ENCODE data around the gene GDPGP1.
"Not testable (repeated sequence)": the region's sequence is repeated elsewhere in the genome, so short reads cannot be mapped to it uniquely, and the experiment has no call there.

Gene GDPGP1

GRCh38 chr15:90225504-90226234 lies 8.3 kb upstream of the GDPGP1 start:
- DNase-seq (ENCODE audit: low read depth): no peak

- no peak for DNase-seq (ENCODE audit: low read depth)
These were observed 6.7 kb upstream of the GDPGP1 start for GRCh38 chr15:90227336-90227735.

- DNase-seq (ENCODE audit: low read depth): no peak
These were observed 5.9 kb upstream of the GDPGP1 start for GRCh38 chr15:90227816-90228772.

- no peak for DNase-seq (ENCODE audit: low read depth)
These were observed 5.0 kb upstream of the GDPGP1 start for GRCh38 chr15:90228960-90229359.

GRCh38 chr15:90230071-90230494 lies 3.9 kb upstream of the GDPGP1 start:
- no peak for DNase-seq (ENCODE audit: low read depth)

- no peak for DNase-seq (ENCODE audit: low read depth)
These were observed 3.4 kb upstream of the GDPGP1 start for GRCh38 chr15:90230610-90231009.

DNA sequence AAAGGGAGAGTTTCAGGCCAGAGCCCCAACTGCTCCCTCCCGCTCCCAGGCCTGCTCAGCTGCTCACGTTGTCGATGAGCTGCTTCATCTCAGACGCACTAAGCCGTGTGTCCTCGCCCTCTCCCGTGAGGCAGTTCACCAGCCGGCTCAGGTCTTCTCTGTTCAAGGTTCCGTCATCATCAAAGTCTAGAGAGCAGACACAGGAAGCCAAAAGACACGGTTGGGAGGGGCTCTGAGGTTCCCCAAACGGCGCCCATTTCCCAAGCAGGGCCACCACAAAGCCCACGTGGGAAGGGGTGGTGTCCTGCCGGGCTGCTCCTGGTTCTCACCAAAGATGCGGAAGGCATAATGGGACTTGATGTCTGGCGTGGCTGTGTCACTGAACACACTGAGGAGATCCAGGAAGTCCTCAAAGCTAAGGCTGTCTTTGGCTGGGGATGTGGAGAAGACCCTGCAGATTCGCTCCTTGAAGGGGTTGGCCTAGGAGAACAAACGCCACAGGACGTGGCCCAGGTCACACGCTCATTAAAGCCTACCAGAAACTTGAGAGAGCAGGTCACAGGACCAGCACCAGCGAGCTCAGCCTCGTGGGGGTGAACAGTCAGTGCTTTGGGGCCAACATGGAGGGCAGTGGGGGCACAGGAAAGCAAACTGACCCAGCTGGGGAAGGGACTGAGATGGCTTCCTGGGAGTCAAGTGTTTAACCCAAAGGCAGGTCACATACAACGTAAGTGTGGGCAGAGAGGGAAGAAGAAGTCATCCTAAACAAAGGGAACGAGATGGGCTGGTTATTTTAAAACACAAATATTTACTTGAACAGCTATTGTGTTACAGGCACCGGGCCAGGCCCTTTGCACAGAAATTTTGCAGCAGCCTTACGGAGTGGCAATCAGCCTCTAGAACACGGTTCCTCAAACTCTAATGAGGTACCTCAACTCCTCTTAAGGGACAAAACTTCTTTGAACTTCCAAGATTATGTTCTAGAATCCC lies 2.7 kb upstream of the GDPGP1 start:
- peak; percentile 56 for DNase-seq (ENCODE audit: low read depth)

DNA sequence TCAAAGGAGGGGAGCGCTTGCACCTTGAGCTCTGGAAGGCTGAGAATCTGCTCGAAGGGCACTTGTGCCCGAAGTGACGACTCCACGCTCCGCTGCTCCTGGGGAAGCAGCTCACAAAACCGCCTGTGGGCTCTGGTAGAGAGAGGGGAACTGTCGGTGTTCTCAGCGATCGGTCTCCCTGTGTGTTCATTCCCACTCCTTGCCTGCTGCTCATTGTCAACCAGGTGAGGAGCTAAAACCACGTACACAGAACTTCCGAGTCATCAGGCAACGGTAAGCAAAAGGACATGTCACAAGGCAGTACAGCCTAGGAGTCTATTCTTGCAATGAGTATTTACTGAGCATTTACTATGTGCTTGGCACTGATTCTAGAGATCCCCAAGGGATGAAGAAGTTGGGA lies 1.8 kb upstream of the GDPGP1 start:
- DNase-seq (ENCODE audit: low read depth): no peak

- no peak for DNase-seq (ENCODE audit: low read depth)
These were observed 1.0 kb upstream of the GDPGP1 start for GRCh38 chr15:90232941-90233386.

- DNase-seq (ENCODE audit: low read depth): peak; percentile 36
These were observed 468 bp upstream of the GDPGP1 start, which contains the start of gene CIB1 for GRCh38 chr15:90233387-90234095. Gene CIB1, minus strand, starts transcription at chr15:90233941. Its CDS starts 56 bp downstream, at chr15:90233885.

DNA sequence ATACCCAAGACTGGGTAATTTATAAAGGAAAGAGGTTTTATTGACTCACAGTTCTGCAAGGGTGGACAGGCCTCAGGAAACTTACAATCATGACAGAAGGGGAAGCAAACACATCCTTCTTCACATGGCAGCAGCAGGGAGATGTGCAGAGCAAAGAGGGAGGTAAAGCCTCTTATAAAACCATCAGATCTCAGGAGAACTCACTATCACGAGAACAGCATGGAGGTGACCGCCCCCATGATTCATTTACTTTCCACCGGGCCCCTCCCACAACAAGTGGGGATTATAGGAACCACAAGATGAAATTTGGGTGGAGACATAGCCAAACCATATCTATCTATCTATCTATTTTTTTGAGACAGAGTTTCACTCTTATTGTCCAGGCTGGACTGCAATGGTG lies 5.4 kb downstream of the GDPGP1 start:
- no peak for DNase-seq (ENCODE audit: low read depth)

- DNase-seq (ENCODE audit: low read depth): no peak
These were observed 6.8 kb downstream of the GDPGP1 start for GRCh38 chr15:90240856-90241255.

- DNase-seq (ENCODE audit: low read depth): no peak
These were observed 7.6 kb downstream of the GDPGP1 start for GRCh38 chr15:90241343-90242192.

GRCh38 chr15:90243943-90244639 lies 10.1 kb downstream of the GDPGP1 start:
- DNase-seq (ENCODE audit: low read depth): no peak

DNA sequence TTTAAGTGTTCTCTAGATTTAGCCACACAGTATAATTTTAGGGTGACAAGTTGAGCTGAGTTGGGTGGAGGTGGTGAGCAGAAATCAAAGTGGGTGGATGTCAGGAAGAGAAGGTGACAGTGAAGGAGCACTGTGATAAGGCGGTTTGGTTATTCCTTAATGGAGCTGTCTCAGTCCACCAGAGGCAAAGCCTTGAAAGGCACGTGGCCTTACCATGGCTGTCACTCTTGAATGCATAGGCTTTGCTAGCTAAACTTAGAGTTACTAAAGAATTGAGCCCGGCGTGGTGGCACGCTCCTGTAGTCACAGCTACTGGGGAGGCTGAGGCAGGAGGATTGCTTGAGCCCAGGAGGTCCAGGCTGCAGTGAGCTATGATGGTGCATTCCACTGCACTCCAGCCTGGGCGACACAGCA lies 14.8 kb downstream of the GDPGP1 start:
- DNase-seq (ENCODE audit: low read depth): no peak

DNA sequence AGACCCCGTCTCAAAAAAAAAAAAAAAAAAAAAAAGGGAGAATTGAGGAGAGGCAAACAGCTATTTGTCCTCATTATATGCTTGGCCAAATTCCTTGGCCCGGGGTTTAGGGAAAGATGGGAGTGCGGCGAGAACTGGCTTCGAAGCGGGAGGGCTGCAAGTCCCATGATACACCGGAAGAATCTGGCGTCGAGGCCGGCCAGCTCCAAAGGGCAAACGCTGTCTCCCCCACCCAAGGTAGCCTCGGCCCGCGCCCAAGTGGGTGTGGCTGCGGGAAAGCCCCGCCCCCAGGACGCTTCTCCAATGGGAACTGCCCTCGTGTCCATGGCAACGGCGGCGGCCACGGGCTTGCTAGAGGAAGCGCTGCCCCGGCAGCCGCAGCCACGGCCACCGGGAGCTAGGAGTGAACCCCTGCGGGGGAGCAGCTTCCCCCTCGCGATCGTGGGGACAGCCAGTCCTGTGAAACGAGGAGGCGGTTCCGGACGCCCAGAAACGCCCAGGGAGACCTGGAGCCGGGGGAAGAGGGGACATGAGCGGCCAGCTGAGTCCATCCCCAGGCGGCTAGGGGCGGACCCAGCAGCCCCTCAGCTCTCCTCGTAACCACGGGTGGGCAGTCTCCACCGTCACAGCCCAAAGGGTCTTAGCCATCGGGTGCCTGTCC lies 15.3 kb downstream of the GDPGP1 start, which contains the start of gene TTLL13:
Gene TTLL13 (plus strand): TSS at position 354 of the 661 bp plus-strand sequence. CDS start 1,075 bp downstream, outside the sequence.
- peak; percentile 45 for DNase-seq (ENCODE audit: low read depth)

DNA sequence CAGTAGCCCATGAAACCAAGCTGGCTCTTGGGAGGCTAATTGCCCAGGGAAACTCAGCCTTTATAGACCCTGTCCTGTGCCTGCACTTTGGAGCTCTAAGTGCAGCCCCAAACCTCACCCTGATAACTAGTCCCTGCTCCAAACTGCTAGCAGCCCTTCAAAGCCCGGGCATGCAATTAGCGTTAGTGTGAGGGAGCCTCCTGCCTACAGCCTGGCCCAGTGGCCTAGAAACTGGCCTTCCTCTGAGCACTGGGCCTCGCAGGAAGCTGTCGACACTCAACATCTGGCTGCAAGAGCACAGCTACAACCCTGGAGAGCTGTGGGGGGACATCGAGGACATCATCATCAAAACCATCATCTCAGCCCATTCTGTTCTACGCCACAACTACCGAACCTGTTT lies 23.8 kb downstream of the GDPGP1 start:
- no peak for DNase-seq (ENCODE audit: low read depth)

- DNase-seq (ENCODE audit: low read depth): no peak
These were observed 25.5 kb downstream of the GDPGP1 start for GRCh38 chr15:90259524-90259923.

DNA sequence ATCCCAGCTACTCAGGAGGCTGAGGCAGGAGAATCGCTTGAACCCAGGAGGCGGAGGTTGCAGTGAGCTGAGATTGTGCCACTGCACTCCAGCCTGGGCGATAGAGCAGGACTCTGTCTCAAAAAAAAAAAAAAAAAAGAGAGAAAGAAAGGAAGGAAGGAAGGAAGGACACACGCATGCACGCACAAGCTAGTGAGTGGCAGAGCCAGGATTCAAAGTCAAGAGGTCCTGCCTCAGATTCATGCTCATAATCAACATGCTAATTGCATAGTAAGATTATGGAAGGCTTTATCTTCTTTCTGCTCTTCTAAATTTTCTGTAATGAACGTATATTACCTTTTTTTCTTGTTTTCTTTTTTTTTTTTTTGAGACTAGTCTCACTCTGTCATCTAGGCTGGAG lies 26.7 kb downstream of the GDPGP1 start:
- DNase-seq (ENCODE audit: low read depth): not testable (repeated sequence)
